ENCODE measurements around the gene RBFOX2. TPM values are rescaled to one million over a fixed set of nuclear protein-coding genes. Genes with fewer than 3 reads are reported as not detected.

The RBFOX2 gene
- total and polyA plus RNA-seq, 10 of the 15 experiments (the other 5 are each of a cell fraction or from before 2014, with no cell fraction given) = 0.01 to 2.7 (median 0.17) TPM; not detected in 4

- CTCF ChIA-PET = interaction anchor here (0.6 kb wide), 1 partner anchor 88 kb away, joined by 3 read pairs; no protein-coding TSS in a partner anchor
- no peak overlapping the region for H3K4me2 ChIP-seq (ENCODE audit: control insufficient read depth, insufficient read depth)
- peaks cover 0 to 3% of the 10 kb centered on the region in 2 experiments; a peak in 2 of 4 replicates for H3K27me3 ChIP-seq (replicated peaks in 1 of 2; ENCODE audit: control insufficient read depth in 2 of 2, insufficient read depth in 2 of 2, low read length in 1 of 2)
- POLR2A ChIA-PET = no interaction called here
- no peaks in the 10 kb centered on the region for H3K4me1 ChIP-seq (ENCODE audit: control insufficient read depth, insufficient read depth, low read length)
- no peaks in the 10 kb centered on the region for H3K9me3 ChIP-seq (replicated peaks; ENCODE audit: control insufficient read depth, insufficient read depth, low read length)
- in situ Hi-C loops (cut with MboI) = no loop called here
- SMC1A ChIA-PET (ENCODE audit: uncharacterized antibody, unreplicated experiment) = no interaction called here
- H3K4me3 ChIP-seq = no peak overlapping the region
- no peak overlapping the region for H3K27ac ChIP-seq (ENCODE audit: control insufficient read depth, insufficient read depth)
- no peak overlapping the region for H3K9ac ChIP-seq (ENCODE audit: control insufficient read depth, insufficient read depth, low read length)
- TF ChIP-seq ZNF622 (IDR thresholded peaks at IDR 0.05) (no peak), IKZF2 (IDR thresholded peaks at IDR 0.05) (no peak), HDAC6 (IDR thresholded peaks at IDR 0.05; ENCODE audit: unreplicated experiment) (no peak), MEF2A (IDR thresholded peaks at IDR 0.05; ENCODE audit: insufficient read depth, low read depth, low read length) (no peak), PBX3 (IDR thresholded peaks at IDR 0.05; ENCODE audit: insufficient replicate concordance, low read depth, low read length) (no peak), SREBF2 (IDR thresholded peaks at IDR 0.05; ENCODE audit: low read length) (no peak), BCL3 (IDR thresholded peaks at IDR 0.05; ENCODE audit: borderline replicate concordance, insufficient read depth, low read depth, low read length, poor library complexity, severe bottlenecking) (no peak)
- WGBS (ENCODE audit: insufficient coverage, insufficient replicate concordance, low lambda C conversion rate, missing lambda C conversion rate) = 41% methylated on average over 5 of the region's 5 CpGs
- H2AFZ ChIP-seq (ENCODE audit: control insufficient read depth, low read depth, low read length) = no peak overlapping the region
- no peak for ATAC-seq
- DNase-seq (ENCODE audit: low read depth, low spot score) = no peak
- H3K36me3 ChIP-seq (ENCODE audit: control insufficient read depth in 2 of 2, insufficient read depth in 2 of 2, low read length in 1 of 2) = no peaks in the 10 kb centered on the region
- RAD21 ChIA-PET (ENCODE audit: unreplicated experiment) = no interaction called here
- no peaks in the 10 kb centered on the region for H3K79me2 ChIP-seq (ENCODE audit: control insufficient read depth, insufficient read depth, low read length)
- no peak for FAIRE-seq
- BruUV-seq (replicated peaks) = no TSS peak
- no peaks in the 10 kb centered on the region for H4K20me1 ChIP-seq (ENCODE audit: control insufficient read depth, insufficient read depth)
- intact Hi-C loops (cut with micrococcal nuclease; ENCODE audit: unreplicated experiment) = no loop called here
These were observed 165.2 kb downstream of the RBFOX2 start for GRCh38 chr22:35863432-35863831.

Measured in GM12878 (cell line).